CD4-positive, alpha-beta T cell treated with Interleukin-1 beta for 1 hour (primary cell): ENCODE results near the gene NHERF1.

Experiments
- DNase-seq, 2 donors: peaks; one replicate each; pipeline ENCODE4 v3.0.0-alpha.2; 2020 to 2022

NHERF1 gene

DNA sequence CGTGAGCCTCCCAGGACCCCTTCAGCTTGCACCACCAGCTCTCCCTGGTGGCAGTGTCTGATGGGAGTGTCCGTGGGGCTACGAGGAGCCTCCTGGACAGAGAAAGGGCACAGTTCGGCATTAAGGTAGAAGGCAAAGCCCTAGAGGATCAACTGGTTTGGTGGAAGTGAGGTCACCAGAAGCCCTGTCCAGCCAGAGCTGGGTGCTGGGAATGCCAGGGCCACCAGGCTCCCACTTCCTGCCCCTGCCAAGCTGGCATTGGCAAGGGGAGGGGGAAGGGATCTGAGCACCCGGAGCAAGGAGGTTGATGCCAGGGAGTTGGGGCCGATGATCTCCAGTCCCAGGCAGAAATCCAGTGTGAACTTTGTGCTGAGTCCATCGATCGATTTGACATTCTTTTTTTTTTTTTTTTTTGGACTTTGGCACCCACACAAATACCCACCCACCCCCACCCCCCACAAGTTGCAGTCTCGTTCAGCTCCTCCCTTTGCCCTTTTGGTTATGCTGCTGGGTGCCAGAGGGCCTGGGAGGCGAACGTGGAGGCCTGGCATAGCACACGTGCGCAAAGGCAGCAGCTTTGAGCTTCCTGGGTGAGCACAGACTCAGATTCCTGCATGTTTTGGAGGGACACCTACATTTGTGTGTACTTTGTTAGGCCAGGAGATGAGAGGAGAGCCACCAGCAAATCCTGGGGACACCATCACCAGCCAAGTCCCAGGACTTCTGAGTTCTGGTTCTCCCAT is 2.1 kb downstream of the NHERF1 start:
- DNase-seq, result no peak

DNA sequence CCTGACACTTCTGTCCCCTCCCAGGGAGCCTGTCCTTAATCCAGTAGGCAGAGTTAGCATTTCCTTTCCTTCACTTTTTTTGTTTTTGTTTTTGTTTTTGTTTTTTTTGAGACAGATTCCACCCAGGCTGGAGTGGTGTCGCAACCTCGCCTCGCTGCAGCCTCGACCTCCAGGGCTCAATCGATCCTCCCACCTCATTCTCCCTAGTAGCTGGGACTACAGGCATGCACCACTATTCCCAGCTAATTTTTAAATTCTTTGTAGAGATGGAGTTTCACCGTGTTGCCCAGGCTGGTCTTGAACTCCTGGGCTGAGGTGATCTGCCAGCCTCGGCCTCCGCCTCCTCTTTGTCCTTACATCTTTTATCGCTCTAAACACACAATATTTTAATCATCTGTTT is 4.0 kb downstream of the NHERF1 start:
- no peak for DNase-seq

DNA sequence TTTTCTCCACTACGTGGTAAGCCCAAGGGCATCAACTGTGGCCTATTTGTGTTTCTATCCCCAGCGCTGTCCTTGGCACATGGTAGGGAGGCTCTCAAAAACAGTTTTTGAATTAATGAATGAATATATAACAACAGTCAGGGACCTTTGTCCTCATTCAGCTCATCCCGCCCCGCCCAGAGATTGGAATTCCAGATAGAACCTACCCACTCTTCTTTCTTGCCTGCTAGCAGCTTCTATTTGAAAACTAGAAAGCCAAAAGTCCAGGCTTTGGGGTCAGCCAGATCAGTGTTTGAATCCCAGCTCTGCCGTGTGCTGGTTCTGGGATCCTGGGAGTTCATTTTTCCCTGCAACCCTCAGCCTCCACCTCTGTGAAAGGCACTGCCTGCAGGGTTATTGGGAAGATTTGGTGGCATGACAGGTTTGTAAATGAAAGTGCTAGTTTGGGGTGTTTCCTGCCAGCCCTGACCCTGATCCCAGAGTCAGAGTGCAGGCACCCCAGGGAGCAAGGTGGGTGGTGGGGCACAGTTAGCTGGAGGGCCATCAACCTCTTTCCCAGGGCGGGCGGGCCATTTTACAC is 4.5 kb downstream of the NHERF1 start:
- no peak for DNase-seq

DNA sequence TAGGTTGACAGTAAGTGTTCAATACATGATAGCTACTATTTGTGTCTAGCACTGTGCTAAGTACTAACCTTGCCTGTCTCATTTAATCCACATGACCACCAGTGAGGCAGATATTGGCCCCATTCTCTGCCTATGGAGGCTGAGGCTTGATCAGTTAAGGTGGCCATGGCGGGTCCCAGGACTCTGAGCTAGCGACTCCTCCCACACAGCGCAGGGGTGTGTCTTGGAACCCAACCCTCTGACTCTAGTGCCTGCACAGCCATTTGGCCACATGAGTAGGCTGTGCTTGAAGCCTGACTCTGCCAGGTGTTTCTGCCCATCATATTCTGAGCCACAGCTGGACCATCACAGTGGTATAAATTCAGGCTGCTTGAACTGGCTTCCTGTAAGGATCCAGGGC is 6.4 kb downstream of the NHERF1 start:
- peak in 1 of 2 donors; percentile 29 for DNase-seq

DNA sequence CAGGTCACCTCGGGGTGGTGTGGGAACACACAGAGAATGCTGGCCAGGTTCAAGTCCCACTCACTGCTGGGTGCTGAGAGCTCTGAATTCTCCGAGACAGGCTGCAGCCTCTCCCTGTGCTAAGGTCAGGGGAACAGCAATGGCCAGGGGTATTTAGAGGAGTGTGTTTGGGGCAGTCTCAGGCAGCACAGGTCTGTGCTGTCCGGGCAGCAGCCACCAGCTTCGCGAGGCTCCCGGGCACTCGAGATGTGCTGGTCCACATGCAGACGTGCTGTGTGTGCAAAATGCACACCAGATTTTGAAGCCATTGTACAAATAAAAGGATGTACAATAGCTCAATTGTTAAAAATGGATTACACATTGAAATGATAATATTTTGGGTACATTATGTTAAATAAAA is 7.1 kb downstream of the NHERF1 start:
- DNase-seq, result no peak

DNA sequence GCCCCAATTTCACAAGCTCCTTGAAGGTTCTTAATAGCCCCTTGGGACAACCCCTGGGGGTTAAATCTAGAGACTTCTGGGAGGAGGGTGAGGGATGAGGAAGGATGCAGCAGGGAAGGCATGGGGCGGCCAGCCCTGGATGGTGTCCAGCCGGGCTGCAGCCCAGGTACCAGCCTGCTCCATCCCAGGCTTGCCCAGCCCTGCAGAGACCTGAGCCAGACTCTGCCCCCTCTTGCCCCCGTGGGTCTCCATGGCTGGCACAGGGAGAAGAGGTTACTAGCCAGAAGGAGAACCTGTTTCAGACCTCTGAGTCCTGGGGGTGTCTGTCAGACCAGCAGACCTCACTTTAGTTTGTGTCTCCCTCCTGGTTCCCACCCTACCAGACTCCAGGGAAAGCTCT is 8.5 kb downstream of the NHERF1 start:
- DNase-seq, result no peak

DNA sequence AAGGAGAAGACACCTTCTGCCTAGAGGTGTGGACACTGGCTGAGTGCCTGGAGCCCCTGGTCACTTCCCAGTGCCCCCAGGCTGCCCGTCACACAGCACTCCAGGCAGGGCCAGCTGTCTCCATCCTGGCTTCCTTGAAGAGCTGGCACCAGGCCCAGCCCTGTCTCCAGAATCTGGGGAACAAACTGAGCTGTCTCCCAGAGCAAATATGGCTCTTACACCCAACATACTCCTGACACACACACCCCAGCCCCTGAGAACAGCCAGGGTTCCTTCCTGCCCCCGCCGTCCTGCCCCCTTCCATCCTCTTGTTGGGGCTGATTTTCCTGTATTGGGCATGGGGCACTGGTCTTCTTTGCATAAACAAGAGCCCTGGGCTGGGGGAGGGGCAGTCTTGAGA is 9.1 kb downstream of the NHERF1 start:
- DNase-seq, result no peak

DNA sequence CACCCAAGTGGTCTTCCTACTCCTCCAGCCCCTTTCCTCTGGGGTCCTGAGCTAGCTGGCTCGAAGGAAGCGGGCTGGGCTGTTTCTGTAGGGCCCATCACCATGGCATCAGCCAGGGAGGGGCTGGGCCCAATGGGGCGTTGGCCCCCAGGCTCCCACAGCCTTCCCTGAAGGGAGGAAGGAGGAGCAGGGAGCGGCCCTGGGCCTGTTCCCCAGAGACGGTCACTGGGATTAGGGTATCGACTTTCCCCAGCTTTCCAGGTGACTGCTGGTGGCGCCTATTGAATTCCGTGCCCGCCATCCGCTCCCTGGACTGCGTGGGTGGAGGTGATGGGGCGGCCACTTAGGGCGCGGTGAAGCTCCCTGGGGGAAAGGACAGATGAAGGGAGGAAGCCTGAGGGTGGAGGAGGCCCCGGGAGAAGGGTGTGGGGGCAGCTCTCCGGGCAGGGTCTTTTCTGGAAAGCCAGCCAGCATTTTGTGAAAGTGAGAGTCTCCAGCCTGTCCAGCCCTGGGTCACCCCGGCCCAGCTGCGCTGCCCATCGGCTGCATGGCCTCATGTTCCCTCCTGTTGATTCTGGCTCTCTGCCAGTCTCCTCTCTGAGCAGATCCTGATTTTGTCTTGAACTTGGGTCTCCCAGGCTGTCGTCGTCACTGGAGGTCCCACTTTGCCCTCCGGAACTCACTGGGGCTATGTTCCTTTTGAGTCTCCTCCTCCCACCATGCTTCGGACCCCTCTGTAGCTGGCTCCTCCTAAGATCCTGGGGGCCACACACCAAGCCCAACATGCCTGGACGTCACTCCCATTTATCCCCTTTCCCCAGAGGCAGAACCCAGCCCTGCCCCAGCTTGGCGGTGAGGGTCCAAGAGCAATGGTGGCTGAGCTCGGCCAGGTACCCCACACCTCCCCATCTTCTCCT is 9.8 kb downstream of the NHERF1 start:
- DNase-seq, result no peak

DNA sequence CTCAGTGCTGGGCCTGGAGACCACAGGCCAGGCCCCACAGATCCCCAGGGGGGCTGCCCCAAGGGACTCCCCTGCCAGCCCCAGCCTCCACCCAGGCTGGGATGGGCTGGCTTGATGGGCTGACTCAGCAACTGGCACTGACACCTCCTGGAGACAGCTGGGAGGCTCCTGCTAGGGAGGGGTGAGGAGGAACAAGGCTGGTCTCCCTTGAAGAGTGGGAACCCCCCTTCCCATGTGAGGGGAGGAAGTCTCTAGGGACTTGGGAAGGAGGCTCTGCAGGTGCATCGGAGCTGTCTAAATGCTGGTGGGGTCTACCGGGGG is 10.4 kb downstream of the NHERF1 start:
- DNase-seq, result peak in 1 of 2 donors; percentile 42

DNA sequence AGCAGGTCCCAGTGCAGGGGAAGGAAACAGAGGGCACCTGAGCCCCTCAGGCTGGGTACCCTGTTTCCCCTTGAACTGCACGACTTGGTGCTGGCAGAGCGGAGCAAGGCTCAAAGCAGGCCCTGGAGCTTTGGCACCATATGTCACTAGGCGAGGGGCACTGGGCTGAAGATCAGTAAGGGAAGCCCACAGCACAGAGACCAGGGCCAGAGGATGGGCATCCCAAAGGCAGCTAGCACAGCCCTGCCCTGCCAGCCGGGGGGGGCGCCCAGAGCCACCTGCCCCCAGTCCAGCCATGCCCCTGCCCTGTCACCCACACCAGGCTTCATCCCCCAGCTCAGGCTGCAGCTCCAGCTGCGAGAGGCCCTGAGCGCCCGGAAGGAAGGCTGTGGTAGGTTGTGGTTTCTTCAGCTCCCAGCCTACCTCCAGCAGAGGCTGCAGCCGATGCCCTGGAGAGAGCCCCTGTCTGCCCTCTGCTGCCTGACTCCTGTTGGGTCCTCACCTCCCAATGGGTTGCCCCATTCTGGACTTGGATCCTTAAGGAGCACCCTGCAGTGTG is 10.9 kb downstream of the NHERF1 start:
- peak; percentile 57 to 60 for DNase-seq

DNA sequence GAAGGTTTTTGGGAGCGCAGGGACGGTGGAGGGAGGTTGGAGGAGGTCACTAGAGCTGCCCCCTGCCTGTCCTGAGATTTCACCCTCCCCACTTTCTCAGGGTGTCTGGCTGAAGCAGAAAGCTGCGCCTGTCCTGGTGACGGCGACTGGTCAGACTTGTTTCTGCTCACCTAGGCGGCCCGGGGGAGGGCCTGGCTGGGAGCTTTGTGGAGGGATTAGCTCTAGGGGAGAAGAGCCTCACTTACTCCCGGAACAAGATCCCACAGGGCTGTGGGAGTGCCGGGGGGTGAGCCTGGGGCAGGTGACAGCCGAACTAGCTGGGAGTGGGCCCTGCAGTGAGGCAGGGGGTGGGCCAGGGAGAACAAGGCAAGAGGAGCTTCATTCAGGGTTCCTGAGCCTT is 11.5 kb downstream of the NHERF1 start:
- no peak for DNase-seq

DNA sequence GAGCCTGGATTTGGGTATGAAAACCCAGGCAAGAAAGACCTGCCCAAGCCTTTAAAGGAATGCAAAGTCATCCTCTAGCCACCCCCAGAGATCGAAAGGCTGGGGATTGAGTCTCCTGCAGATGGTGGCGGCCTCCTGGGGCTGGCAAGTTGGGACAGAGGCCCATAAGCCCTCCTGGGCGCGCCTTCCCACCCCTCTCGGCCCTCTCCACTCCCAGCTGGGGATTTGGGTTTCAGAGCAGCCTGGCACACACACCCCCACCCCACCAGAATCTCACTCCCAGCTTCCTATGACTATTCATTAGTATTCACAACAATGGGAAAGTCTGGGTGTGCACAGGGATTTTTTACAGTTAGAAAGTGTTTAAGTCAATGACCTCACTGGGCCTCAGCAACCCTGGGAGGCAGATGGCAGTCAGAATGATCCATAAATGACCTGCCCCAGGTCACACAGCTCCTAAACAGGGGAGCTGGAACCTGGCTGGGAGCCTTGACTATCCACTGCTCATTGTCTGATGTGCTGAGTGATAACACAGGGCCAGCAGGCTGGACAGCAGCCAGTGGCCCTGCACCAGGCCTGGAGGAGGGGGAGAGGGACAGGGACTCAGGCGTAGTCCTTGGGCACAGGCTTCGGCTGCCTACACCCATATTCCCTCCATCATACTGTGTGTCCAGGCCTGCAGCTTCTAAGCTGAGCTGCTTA is 12.1 kb downstream of the NHERF1 start:
- no peak for DNase-seq

DNA sequence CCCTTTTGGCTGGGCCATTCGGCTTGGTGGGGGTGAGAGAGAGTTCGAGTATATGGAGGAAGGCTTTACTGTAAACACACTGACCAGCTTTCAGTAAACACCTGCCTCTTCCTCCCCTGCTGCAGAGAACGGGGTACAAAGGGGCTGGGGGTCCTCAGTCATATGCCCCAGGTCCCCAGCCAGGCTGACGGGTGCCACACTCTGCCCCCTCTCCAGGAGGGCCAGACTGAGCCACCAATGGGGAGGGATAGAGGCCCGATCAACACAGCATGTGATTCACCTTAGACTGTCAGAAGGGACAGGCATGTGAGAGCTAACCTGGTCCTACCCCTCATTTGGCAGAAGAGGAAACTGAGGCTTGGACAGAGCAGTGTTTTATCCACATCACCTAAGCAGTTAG is 13.0 kb downstream of the NHERF1 start:
- DNase-seq, result no peak

DNA sequence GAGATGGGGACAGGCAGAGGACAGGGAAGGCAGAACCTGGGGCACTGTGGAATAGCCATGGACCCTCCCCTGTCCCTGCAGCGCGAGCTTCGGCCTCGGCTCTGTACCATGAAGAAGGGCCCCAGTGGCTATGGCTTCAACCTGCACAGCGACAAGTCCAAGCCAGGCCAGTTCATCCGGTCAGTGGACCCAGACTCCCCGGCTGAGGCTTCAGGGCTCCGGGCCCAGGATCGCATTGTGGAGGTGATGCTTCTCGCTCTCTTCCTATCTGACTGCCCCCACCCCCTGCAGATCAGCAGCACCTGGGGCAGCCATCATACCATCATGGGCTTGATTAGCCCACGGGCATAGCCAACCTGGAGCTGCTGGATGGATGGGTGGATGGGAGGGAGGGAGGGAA is 13.5 kb downstream of the NHERF1 start:
- no peak for DNase-seq

DNA sequence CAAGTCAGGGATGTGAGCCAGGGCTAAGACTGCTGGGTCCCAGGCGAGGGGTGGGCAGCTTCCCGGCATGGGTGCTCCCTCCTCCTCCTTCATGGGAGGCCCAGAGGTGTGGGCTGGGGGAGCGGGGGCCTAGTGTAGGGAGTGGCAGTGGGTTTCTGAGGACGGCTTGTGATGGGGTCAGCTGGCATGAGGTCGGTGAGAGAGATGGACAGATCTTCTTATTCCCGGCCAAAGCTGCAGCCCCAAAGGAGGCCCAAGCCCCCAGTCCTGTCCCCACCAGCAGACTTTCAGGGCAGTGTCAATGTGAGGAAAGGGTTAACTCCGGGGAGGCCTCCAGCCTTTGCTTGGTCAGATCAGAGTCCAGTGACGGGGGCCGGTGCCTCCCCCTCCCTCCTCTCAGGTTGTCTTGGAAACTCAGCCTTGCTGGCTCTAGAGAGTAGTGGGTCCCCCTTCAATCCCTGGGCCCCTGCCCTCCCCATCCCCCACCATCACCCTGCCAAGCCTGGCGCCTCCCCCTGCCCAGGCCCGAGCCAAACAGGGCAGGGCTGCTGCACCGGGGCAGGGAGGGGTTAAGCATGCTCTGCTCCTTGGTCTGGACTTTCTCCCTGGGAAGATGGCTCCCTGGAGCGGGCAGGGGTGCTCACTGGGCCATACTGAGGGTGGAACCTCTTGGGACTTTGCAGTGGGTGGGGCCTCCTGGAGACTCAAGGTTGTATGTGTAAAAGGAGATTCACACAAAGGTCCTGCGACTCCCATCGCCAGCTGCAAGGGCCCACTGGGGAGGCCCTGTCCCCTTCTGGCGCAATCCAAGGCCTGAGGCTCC is 15.3 kb downstream of the NHERF1 start:
- DNase-seq, result no peak

DNA sequence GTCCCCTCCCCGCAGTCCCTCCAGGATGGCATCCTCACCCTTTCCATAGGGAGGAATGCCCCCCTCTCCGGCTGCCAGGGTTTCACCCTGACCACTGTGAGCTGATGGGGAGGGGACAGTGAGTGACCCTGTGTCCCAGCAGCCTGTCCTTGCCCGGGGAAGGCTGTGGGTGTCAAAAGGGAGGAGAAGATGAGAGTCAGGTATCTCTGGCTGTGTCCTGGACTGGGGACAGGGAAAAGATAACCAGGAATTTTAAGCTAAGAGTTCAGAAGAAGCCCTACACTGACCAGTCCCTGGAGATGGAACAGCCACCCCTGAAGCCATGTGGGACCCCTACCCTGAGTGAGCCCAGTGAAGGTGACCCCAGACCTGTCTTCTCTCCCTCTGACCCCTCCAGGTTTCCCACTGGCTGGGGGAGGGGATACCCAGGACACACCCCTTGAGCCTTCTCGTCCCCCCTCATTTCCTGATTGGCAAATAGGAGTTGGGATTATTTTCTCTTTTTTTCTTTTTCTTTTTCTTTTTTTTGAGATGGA is 16.4 kb downstream of the NHERF1 start:
- no peak for DNase-seq

DNA sequence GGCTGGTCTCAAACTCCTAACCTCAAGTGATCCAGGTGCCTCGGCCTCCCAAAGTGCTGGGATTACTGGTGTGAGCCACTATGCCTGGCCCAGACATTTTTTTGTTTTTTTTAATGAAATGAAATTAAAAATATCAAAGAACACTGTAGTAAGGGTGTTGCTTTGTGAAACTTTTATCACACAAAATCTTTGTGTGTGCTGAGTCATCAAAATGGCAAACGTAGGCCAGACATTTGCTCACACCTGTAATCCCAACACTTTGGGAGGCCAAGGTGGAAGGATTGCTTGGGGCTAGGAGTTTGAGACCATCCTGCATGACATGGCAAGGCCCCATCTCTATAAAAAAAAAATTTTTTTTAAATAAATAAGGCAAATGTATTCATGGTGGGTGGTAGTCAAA is 18.0 kb downstream of the NHERF1 start:
- no peak for DNase-seq

DNA sequence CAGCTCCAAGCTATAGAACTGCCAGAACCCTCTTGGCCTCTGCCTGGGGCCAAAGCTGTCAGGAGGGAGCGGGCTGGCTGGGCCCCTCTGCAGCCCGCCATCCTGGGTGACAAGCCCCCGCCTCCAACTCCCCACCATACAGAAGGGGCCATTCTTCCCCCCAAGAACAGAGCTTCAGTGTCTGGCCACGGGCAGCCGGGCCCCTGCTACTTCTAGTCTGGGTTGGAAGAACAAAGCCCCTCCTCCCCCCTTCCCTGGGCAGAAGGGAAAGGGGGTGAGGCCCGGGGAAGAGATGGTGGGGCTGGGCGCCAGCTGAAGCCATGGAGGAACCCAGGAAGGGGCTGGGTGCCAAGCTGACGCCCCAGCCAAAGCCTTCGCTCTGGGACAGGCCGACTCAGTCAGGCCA is 18.7 kb downstream of the NHERF1 start:
- no peak for DNase-seq

DNA sequence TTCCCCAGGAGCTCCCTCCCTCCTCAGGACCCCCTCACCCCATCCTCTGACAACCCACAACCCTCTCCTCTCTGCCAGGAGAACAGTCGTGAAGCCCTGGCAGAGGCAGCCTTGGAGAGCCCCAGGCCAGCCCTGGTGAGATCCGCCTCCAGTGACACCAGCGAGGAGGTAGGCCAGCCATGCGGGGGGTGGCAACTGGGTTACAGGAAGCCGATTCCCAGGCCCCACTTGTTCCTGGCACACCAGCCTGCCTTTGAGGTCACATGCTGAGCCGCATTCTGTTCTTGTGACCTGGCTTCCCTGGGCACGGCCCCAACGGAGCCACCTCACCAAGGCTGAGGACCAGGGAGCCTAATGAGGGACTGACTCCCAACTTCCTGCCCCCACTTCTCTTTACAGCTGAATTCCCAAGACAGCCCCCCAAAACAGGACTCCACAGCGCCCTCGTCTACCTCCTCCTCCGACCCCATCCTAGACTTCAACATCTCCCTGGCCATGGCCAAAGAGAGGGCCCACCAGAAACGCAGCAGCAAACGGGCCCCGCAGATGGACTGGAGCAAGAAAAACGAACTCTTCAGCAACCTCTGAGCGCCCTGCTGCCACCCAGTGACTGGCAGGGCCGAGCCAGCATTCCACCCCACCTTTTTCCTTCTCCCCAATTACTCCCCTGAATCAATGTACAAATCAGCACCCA is 19.8 kb downstream of the NHERF1 start:
- DNase-seq, result no peak

DNA sequence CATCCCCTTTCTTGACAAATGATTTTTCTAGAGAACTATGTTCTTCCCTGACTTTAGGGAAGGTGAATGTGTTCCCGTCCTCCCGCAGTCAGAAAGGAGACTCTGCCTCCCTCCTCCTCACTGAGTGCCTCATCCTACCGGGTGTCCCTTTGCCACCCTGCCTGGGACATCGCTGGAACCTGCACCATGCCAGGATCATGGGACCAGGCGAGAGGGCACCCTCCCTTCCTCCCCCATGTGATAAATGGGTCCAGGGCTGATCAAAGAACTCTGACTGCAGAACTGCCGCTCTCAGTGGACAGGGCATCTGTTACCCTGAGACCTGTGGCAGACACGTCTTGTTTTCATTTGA is 20.3 kb downstream of the NHERF1 start:
- DNase-seq, result no peak

DNA sequence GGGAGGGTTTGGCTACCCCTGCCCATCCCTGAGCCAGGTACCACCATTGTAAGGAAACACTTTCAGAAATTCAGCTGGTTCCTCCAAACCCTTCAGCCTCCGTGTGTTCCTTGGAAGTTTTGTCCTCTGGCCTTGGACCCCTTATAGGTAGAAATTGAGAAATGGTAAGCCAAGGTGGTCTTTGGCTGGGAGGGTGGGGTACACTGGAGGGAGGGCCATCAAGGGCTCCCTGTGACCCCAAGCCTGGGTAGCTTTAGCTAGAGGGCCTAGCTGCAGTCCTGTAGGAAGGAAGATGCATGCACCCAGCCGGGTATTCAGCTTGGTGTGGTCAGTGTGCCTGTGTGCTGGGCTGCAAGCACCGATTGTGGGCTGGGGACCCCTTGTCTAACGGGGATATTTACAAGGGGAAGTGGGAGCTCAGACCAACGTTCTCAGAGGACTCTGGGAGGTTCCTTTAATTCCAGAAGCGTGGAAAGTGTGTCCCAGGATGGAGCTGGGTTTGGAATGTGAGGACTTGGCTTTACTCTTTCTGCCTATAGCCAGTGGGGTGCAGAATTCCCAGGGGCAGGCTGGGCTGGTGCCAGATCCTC is 20.9 kb downstream of the NHERF1 start:
- DNase-seq, result no peak
